Small intestine (tissue), 7 donors: ENCODE results near the gene FALEC. TPM values are rescaled to one million over a fixed set of nuclear protein-coding genes. Genes with fewer than 3 reads are reported as not detected.

ENCODE experiments used
- DNase-seq, 2 donors: peaks; one replicate each; pipeline versions ENCODE4 v3.0.0 to v3.0.0-alpha.2; 2013
- FAIRE-seq: peaks from 2 replicates; lab custom pipeline; 2012; peaks lifted over from hg19 to GRCh38; lab: Jason Lieb, UNC
- H3K27ac ChIP-seq, 3 donors: one replicate each; pipeline ENCODE4 v1.5.1; 2013; ENCODE audit warnings: low read length in 2 of 3, mild to moderate bottlenecking in 2 of 3, control low read depth in 1 of 3, inconsistent platforms in 1 of 3, low read depth in 1 of 3, moderate library complexity in 1 of 3
- H3K27me3 ChIP-seq, 3 donors: one replicate each; pipeline ENCODE4 v1.6.1; 2013; ENCODE audit warnings: low read length in 3 of 3, inconsistent platforms in 1 of 3; ENCODE audit not compliant: control insufficient read depth in 3 of 3, insufficient read depth in 3 of 3
- H3K36me3 ChIP-seq, 3 donors: one replicate each; pipeline ENCODE4 v1.6.1; 2013; ENCODE audit warnings: low read length in 3 of 3, inconsistent platforms in 1 of 3, low read depth in 1 of 3, mild to moderate bottlenecking in 1 of 3, moderate library complexity in 1 of 3; ENCODE audit not compliant: control insufficient read depth in 3 of 3, insufficient read depth in 2 of 3
- H3K4me1 ChIP-seq, 3 donors: one replicate each; pipeline ENCODE4 v1.6.1; 2013; ENCODE audit warnings: low read length in 2 of 3, inconsistent platforms in 1 of 3, low read depth in 1 of 3, mild to moderate bottlenecking in 1 of 3, moderate library complexity in 1 of 3; ENCODE audit not compliant: control insufficient read depth in 3 of 3, insufficient read depth in 2 of 3
- H3K4me3 ChIP-seq, 3 donors: one replicate each; pipeline ENCODE4 v1.5.1; 2013; ENCODE audit warnings: low read length in 3 of 3, control low read depth in 1 of 3, inconsistent platforms in 1 of 3, low read depth in 1 of 3, mild to moderate bottlenecking in 1 of 3, moderate library complexity in 1 of 3
- H3K9me3 ChIP-seq, 2 donors: one replicate each; pipeline ENCODE4 v1.6.1; 2013; ENCODE audit warnings: low read depth in 1 of 2, low read length in 1 of 2; ENCODE audit not compliant: control insufficient read depth in 2 of 2, insufficient read depth in 1 of 2
- WGBS, 3 donors: extraction: QIAGEN DNeasy Blood & Tissue Kit; methylation state at CpG; one replicate each; pipeline ENCODE4 v1.1.7; 2013; 5-methylcytosine and 5-hydroxymethylcytosine counted together
- polyA plus RNA-seq, 4 donors: library from polyadenylated mRNA; stranded (reverse) in 3 of 4; unstranded in 1 of 4; fragments of 200-250 nt in 3 of 4; fragments of 120-200 nt in 1 of 4; gene quantifications; one replicate each; pipeline versions ENCODE4 v1.2.1 to v1.2.3, GENCODE V29; 2013
- donor health status: healthy with polysubstance abuse.
- donor health status: control.
- donor health status: control.
- donor health status: Bipolar disorder and iron deficiency.
- donor health status: healthy.

Gene FALEC
- polyA plus RNA-seq, 4 donors: 0.24 TPM; not detected in 3

GRCh38 chr1:150477733-150478132 is 37.8 kb upstream of the FALEC start:
- FAIRE-seq (no peak), DNase-seq (peak; percentile 30 to 36)
- H3K27ac ChIP-seq: peak overlapping the region in 1 of 3 donors; percentile 27
- H3K9me3 ChIP-seq: no peaks in the 10 kb centered on the region
- H3K36me3 ChIP-seq: peaks cover 0 to 5% (median 2%) of the 10 kb centered on the region in 3 donors
- no peaks in the 10 kb centered on the region for H3K27me3 ChIP-seq
- H3K4me1 ChIP-seq: peaks cover 0 to 5% (median 0%) of the 10 kb centered on the region in 3 donors
- no peak overlapping the region for H3K4me3 ChIP-seq
- 23 to 36% (median 29%) methylated on average over 4 of the region's 4 CpGs for WGBS, 3 donors

- Histone ChIP-seq H3K36me3 (no peaks in the 10 kb centered on the region), H3K4me3 (no peak overlapping the region), H3K4me1 (peaks cover 0 to 5% (median 0%) of the 10 kb centered on the region in 3 donors), H3K27me3 (no peaks in the 10 kb centered on the region), H3K27ac (no peak overlapping the region), H3K9me3 (no peaks in the 10 kb centered on the region)
- DNase-seq (no peak), FAIRE-seq (no peak)
- 32 to 65% (median 54%) methylated on average over 4 of the region's 4 CpGs for WGBS, 3 donors
Measured at GRCh38 chr1:150479370-150479769, 36.2 kb upstream of the FALEC start.

GRCh38 chr1:150479927-150480352 is 35.6 kb upstream of the FALEC start:
- no peak overlapping the region for H3K4me3 ChIP-seq
- no peaks in the 10 kb centered on the region for H3K9me3 ChIP-seq
- DNase-seq (no peak), FAIRE-seq (no peak)
- peaks cover 0 to 5% (median 0%) of the 10 kb centered on the region in 3 donors for H3K4me1 ChIP-seq
- no peaks in the 10 kb centered on the region for H3K36me3 ChIP-seq
- 28 to 56% (median 29%) methylated on average over 2 of the region's 2 CpGs for WGBS, 3 donors
- H3K27ac ChIP-seq: no peak overlapping the region
- no peaks in the 10 kb centered on the region for H3K27me3 ChIP-seq

GRCh38 chr1:150484431-150484830 is 31.1 kb upstream of the FALEC start:
- Histone ChIP-seq H3K27ac (no peak overlapping the region), H3K27me3 (no peaks in the 10 kb centered on the region), H3K4me1 (peaks cover 0 to 6% (median 0%) of the 10 kb centered on the region in 3 donors), H3K36me3 (peaks cover 0 to under 1% (median 0%) of the 10 kb centered on the region in 3 donors), H3K4me3 (no peak overlapping the region), H3K9me3 (no peaks in the 10 kb centered on the region)
- DNase-seq: no peak
- FAIRE-seq: no peak
- 85 to 89% (median 88%) methylated on average over 5 of the region's 5 CpGs for WGBS, 3 donors

- H3K4me1 ChIP-seq: peaks cover 0 to 6% (median 0%) of the 10 kb centered on the region in 3 donors
- WGBS, 3 donors: 0 to 27% (median 8%) methylated on average over 2 of the region's 2 CpGs
- no peak overlapping the region for H3K27ac ChIP-seq
- no peaks in the 10 kb centered on the region for H3K27me3 ChIP-seq
- no peaks in the 10 kb centered on the region for H3K9me3 ChIP-seq
- H3K4me3 ChIP-seq: no peak overlapping the region
- peak; percentile 41 to 54 for DNase-seq
- H3K36me3 ChIP-seq: peaks cover 0 to 4% (median 0%) of the 10 kb centered on the region in 3 donors
- no peak for FAIRE-seq
Measured at GRCh38 chr1:150484861-150485260, 30.7 kb upstream of the FALEC start.

GRCh38 chr1:150486966-150487762 is 28.4 kb upstream of the FALEC start, which contains the start of gene TARS2:
Gene TARS2, plus strand, starts transcription at chr1:150487419. Its CDS starts 32 bp downstream, at chr1:150487451.
- DNase-seq: peak; percentile 98
- WGBS, 3 donors: 0% methylated on average over 30 of the region's 30 CpGs
- H3K4me1 ChIP-seq: peaks cover 0 to 6% (median 0%) of the 10 kb centered on the region in 3 donors
- H3K27ac ChIP-seq: peak within 1 kb of the TSS; percentile 8 to 73 (median 22)
- no peaks in the 10 kb centered on the region for H3K9me3 ChIP-seq
- H3K36me3 ChIP-seq: peaks cover 1 to 21% (median 2%) of the 10 kb centered on the region in 3 donors
- no peaks in the 10 kb centered on the region for H3K27me3 ChIP-seq
- peak within 1 kb of the TSS; percentile 58 to 74 (median 61) for H3K4me3 ChIP-seq
- FAIRE-seq: no peak

- DNase-seq (peak in 1 of 2 donors; percentile 22), FAIRE-seq (no peak)
- whole genome bisulfite sequencing, 3 donors: 0 to 2% (median 1%) methylated on average over 7 of the region's 7 CpGs
- Histone ChIP-seq H3K36me3 (peaks cover 3 to 27% (median 4%) of the 10 kb centered on the region in 3 donors), H3K9me3 (no peaks in the 10 kb centered on the region), H3K4me3 (peak overlapping the region; percentile 58 to 74 (median 61)), H3K27ac (peak overlapping the region in 1 of 3 donors; percentile 73), H3K4me1 (peaks cover 0 to 6% (median 0%) of the 10 kb centered on the region in 3 donors), H3K27me3 (no peaks in the 10 kb centered on the region)
Measured at GRCh38 chr1:150487763-150488115, 27.8 kb upstream of the FALEC start.

- Histone ChIP-seq H3K27ac (no peak overlapping the region), H3K4me1 (peaks cover 0 to 2% (median 0%) of the 10 kb centered on the region in 3 donors), H3K4me3 (no peak overlapping the region), H3K9me3 (no peaks in the 10 kb centered on the region), H3K36me3 (peaks cover 6 to 55% (median 11%) of the 10 kb centered on the region in 3 donors), H3K27me3 (no peaks in the 10 kb centered on the region)
- DNase-seq (no peak), FAIRE-seq (no peak)
- WGBS, 3 donors: 95 to 97% (median 97%) methylated on average over 8 of the region's 8 CpGs
Measured at GRCh38 chr1:150493175-150493574, 22.4 kb upstream of the FALEC start.
